HCT116 (cell line): Measurements from ENCODE around the gene MISP. TPM values are rescaled to one million over a fixed set of nuclear protein-coding genes. Genes with fewer than 3 reads are reported as not detected.

ENCODE experiments used
- ATAC-seq: fragments of 200-7000 bp; cut with Tn5 transposase; 2 replicates; pipeline ENCODE4 v1.9.1; 2020; ENCODE audit warnings: mild to moderate bottlenecking, moderate library complexity
- BruUV-seq: library from RNA; stranded (reverse); fragments of 400-500 nt; replicated peaks from 2 replicates; lab custom pipeline; 2021; lab: Mats Ljungman, UMichigan
- CTCF ChIA-PET: fragments of 300-600 bp; sonication (Branson Sonifier 250); formaldehyde crosslinking; loops from one replicate; lab custom pipeline; 2021; ENCODE audit warnings: antibody characterized with exemption; lab: Charles Lee
- POLR2A ChIA-PET: fragments of 300-600, 350-600 bp; sonication (Branson Sonifier 250); formaldehyde crosslinking; loops from one replicate; lab custom pipeline; 2021; ENCODE audit warnings: antibody characterized with exemption; lab: Charles Lee
- RAD21 ChIA-PET, 2 experiments: fragments of 300-600 bp; sonication (Branson Sonifier 250); formaldehyde crosslinking; loops; one replicate each; lab custom pipeline; 2023; ENCODE audit warnings: low total read pairs in 2 of 2; ENCODE audit not compliant: uncharacterized antibody in 2 of 2, unreplicated experiment in 2 of 2, low non-redundant PET in 1 of 2; lab: Charles Lee
- DNase-seq: peaks from one replicate; pipeline ENCODE4 v3.0.0-alpha.2; 2010; ENCODE audit warnings: low read depth, low spot score
- H2AFZ ChIP-seq: fragments of 200-600 bp; shearing (Covaris generic), sonication (generic); 2 replicates; pipeline ENCODE4 v1.6.1; 2017; ENCODE audit warnings: low read depth, mixed run types, mixed read lengths, antibody characterized with exemption, low read length; ENCODE audit not compliant: poor library complexity, severe bottlenecking
- H3K27ac ChIP-seq: 2 replicates; pipeline ENCODE4 v1.5.1; 2012; ENCODE audit warnings: low read depth, low read length
- H3K27me3 ChIP-seq: fragments of 200-600 bp; sonication (generic); 2 replicates; pipeline ENCODE4 v1.6.1; 2016; ENCODE audit warnings: mixed run types, low read length, mixed read lengths; ENCODE audit not compliant: insufficient read depth
- H3K36me3 ChIP-seq, 2 experiments: fragments of 200-500 bp in 1 of 2; fragments of 200-600 bp in 1 of 2; sonication (Bioruptor generic) in 1 of 2; sonication (generic) in 1 of 2; 2 replicates each; pipeline versions ENCODE4 v1.5.1 to v1.6.1; 2014 to 2016; ENCODE audit warnings: low read length in 2 of 2, inconsistent platforms in 1 of 2, mixed read lengths in 1 of 2, mixed run types in 1 of 2; ENCODE audit not compliant: insufficient read depth in 2 of 2, control insufficient read depth in 1 of 2
- H3K4me1 ChIP-seq, 2 experiments: fragments of 200-600 bp in 1 of 2; sonication (generic) in 1 of 2; 2 replicates each; pipeline versions ENCODE4 v1.5.1 to v1.6.1; 2012 to 2017; ENCODE audit warnings: low read length in 2 of 2, inconsistent platforms in 1 of 2, mild to moderate bottlenecking in 1 of 2, mixed read lengths in 1 of 2, mixed run types in 1 of 2, moderate library complexity in 1 of 2; ENCODE audit not compliant: insufficient read depth in 2 of 2, control insufficient read depth in 1 of 2
- H3K4me2 ChIP-seq: fragments of 200-600 bp; sonication (generic); 2 replicates; pipeline ENCODE4 v1.6.1; 2017; ENCODE audit warnings: mixed run types, low read length, mixed read lengths
- H3K4me3 ChIP-seq, 2 experiments: fragments of 200-600 bp in 1 of 2; sonication (generic) in 1 of 2; replicated peaks in 1 of 2; 2 replicates each; pipeline ENCODE4 v1.5.1; 2011 to 2016; ENCODE audit warnings: low read length in 2 of 2, control low read depth in 1 of 2, low read depth in 1 of 2, mild to moderate bottlenecking in 1 of 2, mixed read lengths in 1 of 2, mixed run types in 1 of 2
- H3K79me2 ChIP-seq: fragments of 200-600 bp; sonication (generic); 2 replicates; pipeline ENCODE4 v1.6.1; 2017; ENCODE audit warnings: mild to moderate bottlenecking, mixed run types, low read length, moderate library complexity, mixed read lengths; ENCODE audit not compliant: insufficient read depth
- H3K9ac ChIP-seq: fragments of 200-600 bp; sonication (generic); 2 replicates; pipeline ENCODE4 v1.6.1; 2016; ENCODE audit warnings: low read length, mixed read lengths
- H3K9me2 ChIP-seq: fragments of 200-600 bp; sonication (generic), shearing (Covaris generic); 2 replicates; pipeline ENCODE4 v1.6.1; 2017; ENCODE audit warnings: mixed run types, mild to moderate bottlenecking, moderate library complexity; ENCODE audit not compliant: insufficient read depth
- H3K9me3 ChIP-seq, 2 experiments: fragments of 200-500 bp in 1 of 2; fragments of 200-600 bp in 1 of 2; sonication (Bioruptor generic) in 1 of 2; sonication (generic) in 1 of 2; 2 replicates each; pipeline ENCODE4 v1.6.1; 2014 to 2017; ENCODE audit warnings: low read length in 2 of 2, mixed read lengths in 2 of 2, inconsistent platforms in 1 of 2, low read depth in 1 of 2, mild to moderate bottlenecking in 1 of 2, mixed run types in 1 of 2, moderate library complexity in 1 of 2; ENCODE audit not compliant: control insufficient read depth in 1 of 2, insufficient read depth in 1 of 2
- H4K20me1 ChIP-seq: fragments of 200-600 bp; sonication (generic), shearing (Covaris generic); 2 replicates; pipeline ENCODE4 v1.6.1; 2017; ENCODE audit warnings: mixed run types, mild to moderate bottlenecking, moderate library complexity; ENCODE audit not compliant: insufficient read depth
- CBX3 ChIP-seq: IDR thresholded peaks from 2 replicates; pipeline ENCODE4 v1.6.1; 2012; ENCODE audit warnings: low read depth
- CEBPB ChIP-seq: IDR thresholded peaks from 2 replicates; pipeline ENCODE4 v1.6.1; 2012; ENCODE audit warnings: low read depth
- ELF1 ChIP-seq: IDR thresholded peaks from 2 replicates; pipeline ENCODE4 v1.6.1; 2012; ENCODE audit warnings: low read depth, borderline replicate concordance
- FOSL1 ChIP-seq: IDR thresholded peaks from 2 replicates; pipeline ENCODE4 v1.6.1; 2012; ENCODE audit warnings: low read depth
- MAX ChIP-seq: IDR thresholded peaks from 2 replicates; pipeline ENCODE4 v1.6.1; 2012
- POLR2A ChIP-seq: IDR thresholded peaks from 2 replicates; pipeline ENCODE4 v1.7.0; 2011; ENCODE audit warnings: borderline replicate concordance; ENCODE audit not compliant: insufficient read depth, insufficient read length; ENCODE audit errors: extremely low read depth
- RAD21 ChIP-seq: IDR thresholded peaks from 2 replicates; pipeline ENCODE4 v1.6.1; 2012; ENCODE audit warnings: low read depth, mild to moderate bottlenecking
- SP1 ChIP-seq: IDR thresholded peaks from 2 replicates; pipeline ENCODE4 v1.6.1; 2012; ENCODE audit warnings: low read depth
- TCF7L2 ChIP-seq: IDR thresholded peaks from 2 replicates; pipeline ENCODE4 v1.7.0; 2011; ENCODE audit warnings: borderline replicate concordance, inconsistent platforms; ENCODE audit not compliant: insufficient read depth, insufficient read length; ENCODE audit errors: extremely low read depth
- ZFX ChIP-seq: fragments of 450-650 bp; IDR thresholded peaks from 2 replicates; pipeline ENCODE4 v1.6.1; 2017
- intact Hi-C: fragments of 100-400 bp; cut with micrococcal nuclease; formaldehyde crosslinking; loops from 2 replicates; pipeline ENCODE4 v1.10.0; 2022
- total RNA-seq: library from RNA; stranded (reverse); gene quantifications from one replicate; pipeline ENCODE4 v1.2.1, GENCODE V29; 2021; ENCODE audit not compliant: unreplicated experiment

Gene MISP
- total RNA-seq, 1 experiment from 2014 or later: 38.2 TPM

DNA sequence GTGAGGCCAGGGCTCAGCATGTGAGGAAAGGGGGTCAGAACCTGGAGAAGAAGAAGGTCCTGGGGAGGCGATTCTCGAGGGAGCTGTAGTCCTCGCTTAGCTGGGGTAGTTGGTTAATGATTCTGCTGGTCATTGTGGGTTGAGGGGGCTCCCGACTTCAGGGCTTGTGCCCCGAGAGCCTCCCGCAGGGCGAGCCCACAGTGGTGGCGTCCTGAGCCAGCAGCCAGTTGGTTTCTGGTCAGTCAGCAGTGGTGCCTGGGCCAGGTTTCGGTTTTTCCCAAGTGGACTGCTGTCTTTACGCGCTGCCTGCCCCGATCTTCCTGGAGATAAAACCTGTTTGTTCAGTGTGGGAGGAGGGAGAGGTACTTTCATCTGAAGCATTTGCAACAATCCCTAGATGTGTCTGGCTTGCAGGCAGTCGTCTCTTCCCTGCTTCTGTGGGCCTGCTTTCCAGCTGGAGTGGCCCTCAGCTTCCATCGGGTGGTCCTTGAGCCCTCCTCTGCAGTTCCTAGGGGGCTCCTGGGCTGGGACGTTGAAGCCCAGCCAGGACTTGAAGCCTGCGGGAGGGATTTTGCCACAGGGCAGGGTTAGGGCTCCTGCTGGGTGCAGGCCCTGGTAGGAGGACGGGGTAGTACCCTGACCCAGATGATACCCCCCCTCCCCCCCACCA is 49.6 kb downstream of the MISP start:
- ATAC-seq: no peak
- peaks cover 39 to 72% of the 10 kb centered on the region in 2 experiments; a peak in 3 of 4 replicates for H3K36me3 ChIP-seq
- H3K9me2 ChIP-seq: no peaks in the 10 kb centered on the region
- H3K9ac ChIP-seq: peak overlapping the region; percentile 92
- no peak overlapping the region for H2AFZ ChIP-seq
- peaks cover 17 to 36% of the 10 kb centered on the region in 2 experiments for H3K4me1 ChIP-seq
- no peaks in the 10 kb centered on the region for H3K9me3 ChIP-seq
- RAD21 ChIA-PET: no interaction called here
- POLR2A ChIA-PET: no interaction called here
- peaks cover 77% of the 10 kb centered on the region for H3K79me2 ChIP-seq
- peak overlapping the region; percentile 94 for H3K4me2 ChIP-seq
- H3K27me3 ChIP-seq: no peaks in the 10 kb centered on the region
- no peak for TF ChIP-seq FOSL1
- no peak for TF ChIP-seq CEBPB
- TF ChIP-seq POLR2A: no peak
- TF ChIP-seq MAX: no peak
- TF ChIP-seq RAD21: no peak
- TF ChIP-seq ELF1: no peak
- no peak for TF ChIP-seq ZFX
- TF ChIP-seq SP1: no peak
- TF ChIP-seq TCF7L2: no peak
- no peak for TF ChIP-seq CBX3
- CTCF ChIA-PET: no interaction called here
- no peak overlapping the region for H3K4me3 ChIP-seq
- no TSS peak for BruUV-seq
- peaks cover 59% of the 10 kb centered on the region; the same call in 1 of the 2 replicates for H4K20me1 ChIP-seq
- DNase-seq: no peak
- intact Hi-C loops: no loop called here
- peak overlapping the region; percentile 53 for H3K27ac ChIP-seq
